Neural crest cell (in vitro differentiated cells): ENCODE data around the gene PRKAG2. TPM values are rescaled to one million over a fixed set of nuclear protein-coding genes. Genes with fewer than 3 reads are reported as not detected.

Source experiments
- DNase-seq: peaks from one replicate; pipeline ENCODE4 v3.0.0; 2021; ENCODE audit warnings: low read depth, mixed read lengths, low spot score
- H3K27ac Mint-ChIP-seq: one replicate; pipeline ENCODE4 v1.8.0; 2021; ENCODE audit warnings: mild to moderate bottlenecking, mixed read lengths; ENCODE audit not compliant: unreplicated experiment
- H3K27me3 Mint-ChIP-seq: 2 replicates; pipeline ENCODE4 v1.8.0; 2021; ENCODE audit warnings: low read depth, mild to moderate bottlenecking, mixed read lengths
- H3K36me3 Mint-ChIP-seq: 2 replicates; pipeline ENCODE4 v1.8.0; 2021; ENCODE audit warnings: low read depth, mild to moderate bottlenecking, mixed read lengths
- H3K4me1 Mint-ChIP-seq: 2 replicates; pipeline ENCODE4 v1.8.0; 2021; ENCODE audit warnings: mixed read lengths
- H3K4me3 Mint-ChIP-seq: one replicate; pipeline ENCODE4 v1.8.0; 2021; ENCODE audit warnings: mild to moderate bottlenecking, mixed read lengths
- H3K9me3 Mint-ChIP-seq: 2 replicates; pipeline ENCODE4 v1.8.0; 2021; ENCODE audit warnings: mixed read lengths
- total RNA-seq: library from RNA; stranded (reverse); gene quantifications from 2 replicates; pipeline ENCODE4 v1.2.1, GENCODE V29; 2021
- TF ChIP-seq, protein P1 (sequence below): fragments of 200-600 bp; sonication (generic); conservative IDR thresholded peaks from 2 replicates; pipeline ENCODE4 v1.5.0; 2021; ENCODE audit warnings: antibody characterized with exemption, mild to moderate bottlenecking

PRKAG2 gene
- total RNA-seq, 1 donor from 2014 or later, result 12.5 TPM

DNA sequence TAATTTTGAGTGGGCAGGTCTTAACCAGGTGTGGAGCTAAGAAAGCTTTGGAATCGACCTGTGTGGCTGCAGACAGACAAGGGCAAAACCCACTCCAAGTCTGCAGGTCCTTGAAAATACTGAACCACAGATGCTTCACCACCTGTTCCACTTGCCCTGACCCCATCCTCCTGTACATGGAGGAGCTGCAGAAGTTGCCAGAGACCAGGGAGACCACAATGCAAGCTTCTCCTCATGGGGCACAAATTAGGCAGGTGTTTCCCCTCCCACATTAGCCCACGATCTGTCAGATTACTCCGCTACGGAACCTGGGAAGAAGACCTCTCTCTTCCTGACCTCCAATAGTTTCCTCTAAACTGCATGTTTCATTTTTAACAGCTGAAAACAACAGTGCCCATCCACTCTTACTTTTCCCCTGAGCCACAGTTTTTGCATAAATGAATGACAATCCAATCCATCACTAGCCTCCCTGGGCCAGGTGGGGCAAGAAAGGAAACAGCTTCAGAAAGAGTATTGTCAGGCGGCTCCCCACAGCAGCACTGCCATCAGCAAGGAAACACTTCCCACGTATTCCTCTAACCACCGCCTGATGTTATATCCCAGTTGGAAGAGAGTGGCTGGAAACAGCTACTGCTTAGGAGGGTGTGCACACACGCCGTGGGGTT, 141.6 kb downstream of the PRKAG2 start:
- H3K27ac Mint-ChIP-seq, result no peak overlapping the region
- peaks cover 35% of the 10 kb centered on the region for H3K4me1 Mint-ChIP-seq
- TF ChIP-seq, protein P1, sequence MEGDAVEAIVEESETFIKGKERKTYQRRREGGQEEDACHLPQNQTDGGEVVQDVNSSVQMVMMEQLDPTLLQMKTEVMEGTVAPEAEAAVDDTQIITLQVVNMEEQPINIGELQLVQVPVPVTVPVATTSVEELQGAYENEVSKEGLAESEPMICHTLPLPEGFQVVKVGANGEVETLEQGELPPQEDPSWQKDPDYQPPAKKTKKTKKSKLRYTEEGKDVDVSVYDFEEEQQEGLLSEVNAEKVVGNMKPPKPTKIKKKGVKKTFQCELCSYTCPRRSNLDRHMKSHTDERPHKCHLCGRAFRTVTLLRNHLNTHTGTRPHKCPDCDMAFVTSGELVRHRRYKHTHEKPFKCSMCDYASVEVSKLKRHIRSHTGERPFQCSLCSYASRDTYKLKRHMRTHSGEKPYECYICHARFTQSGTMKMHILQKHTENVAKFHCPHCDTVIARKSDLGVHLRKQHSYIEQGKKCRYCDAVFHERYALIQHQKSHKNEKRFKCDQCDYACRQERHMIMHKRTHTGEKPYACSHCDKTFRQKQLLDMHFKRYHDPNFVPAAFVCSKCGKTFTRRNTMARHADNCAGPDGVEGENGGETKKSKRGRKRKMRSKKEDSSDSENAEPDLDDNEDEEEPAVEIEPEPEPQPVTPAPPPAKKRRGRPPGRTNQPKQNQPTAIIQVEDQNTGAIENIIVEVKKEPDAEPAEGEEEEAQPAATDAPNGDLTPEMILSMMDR, result no peak
- peak overlapping the region; percentile 15 for H3K4me3 Mint-ChIP-seq
- no peaks in the 10 kb centered on the region for H3K27me3 Mint-ChIP-seq
- DNase-seq, result no peak
- no peaks in the 10 kb centered on the region for H3K9me3 Mint-ChIP-seq
- no peaks in the 10 kb centered on the region for H3K36me3 Mint-ChIP-seq

DNA sequence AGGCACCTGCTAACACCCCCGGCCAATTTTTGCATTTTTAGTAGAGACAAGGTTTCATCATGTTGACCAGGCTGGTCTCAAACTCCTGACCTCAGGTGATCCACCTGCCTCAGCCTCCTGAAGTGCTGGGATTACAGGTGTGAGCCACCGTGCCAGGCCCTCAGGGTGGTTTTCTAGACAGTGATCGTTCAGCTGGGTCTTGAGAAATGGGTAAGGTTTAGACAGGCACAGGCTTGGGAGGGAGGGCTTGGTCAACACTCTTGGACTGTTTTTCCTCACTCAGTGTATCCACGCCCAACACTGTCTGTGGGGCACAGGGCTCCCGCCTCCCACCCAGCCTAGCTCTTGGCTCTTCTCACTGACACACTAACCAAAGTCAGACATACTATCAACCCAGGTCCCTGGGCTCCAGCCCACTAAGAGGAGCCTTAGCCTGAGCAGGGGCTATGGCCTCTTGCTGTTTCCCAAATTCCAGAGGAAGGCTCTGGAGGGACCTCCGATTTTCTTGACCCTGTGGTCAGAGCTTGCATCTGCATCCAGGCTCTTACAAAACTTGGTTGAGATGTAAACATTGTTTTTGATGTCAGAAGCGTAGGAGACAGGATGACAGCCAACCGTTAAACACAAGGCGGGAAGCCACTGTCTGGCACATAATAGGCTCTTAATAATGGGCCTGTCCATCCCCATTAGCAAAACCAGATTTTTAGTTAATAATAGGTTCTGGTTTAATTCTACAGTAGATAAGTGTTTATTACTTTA, 143.9 kb downstream of the PRKAG2 start:
- Mint-ChIP-seq H3K27me3 (no peaks in the 10 kb centered on the region), H3K4me3 (no peak overlapping the region), H3K27ac (no peak overlapping the region), H3K36me3 (no peaks in the 10 kb centered on the region), H3K9me3 (no peaks in the 10 kb centered on the region), H3K4me1 (peaks cover 34% of the 10 kb centered on the region)
- TF ChIP-seq, protein P1, result no peak
- no peak for DNase-seq

DNA sequence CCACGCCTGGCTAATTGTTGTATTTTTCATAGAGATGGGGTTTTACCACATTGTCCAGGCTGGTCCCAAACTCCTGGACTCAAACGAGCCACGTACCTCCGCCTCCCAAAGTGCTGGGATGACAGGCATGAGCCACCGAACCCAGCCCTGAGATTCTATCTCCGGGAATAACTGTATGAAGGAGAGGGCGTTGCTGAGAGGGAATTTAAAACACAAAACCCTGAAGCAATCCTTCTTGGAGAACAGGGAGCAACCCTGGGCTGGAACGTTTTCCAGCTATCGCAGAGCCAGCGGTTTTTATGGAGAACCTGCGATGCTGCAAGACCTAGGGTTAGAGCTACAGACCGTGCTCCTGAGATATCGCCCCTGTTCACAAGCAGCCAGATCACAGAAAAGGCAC, 144.6 kb downstream of the PRKAG2 start:
- Mint-ChIP-seq H3K36me3 (no peaks in the 10 kb centered on the region), H3K27me3 (no peaks in the 10 kb centered on the region), H3K9me3 (no peaks in the 10 kb centered on the region), H3K27ac (no peak overlapping the region), H3K4me1 (peaks cover 33% of the 10 kb centered on the region), H3K4me3 (no peak overlapping the region)
- DNase-seq, result no peak
- TF ChIP-seq, protein P1, result no peak

DNA sequence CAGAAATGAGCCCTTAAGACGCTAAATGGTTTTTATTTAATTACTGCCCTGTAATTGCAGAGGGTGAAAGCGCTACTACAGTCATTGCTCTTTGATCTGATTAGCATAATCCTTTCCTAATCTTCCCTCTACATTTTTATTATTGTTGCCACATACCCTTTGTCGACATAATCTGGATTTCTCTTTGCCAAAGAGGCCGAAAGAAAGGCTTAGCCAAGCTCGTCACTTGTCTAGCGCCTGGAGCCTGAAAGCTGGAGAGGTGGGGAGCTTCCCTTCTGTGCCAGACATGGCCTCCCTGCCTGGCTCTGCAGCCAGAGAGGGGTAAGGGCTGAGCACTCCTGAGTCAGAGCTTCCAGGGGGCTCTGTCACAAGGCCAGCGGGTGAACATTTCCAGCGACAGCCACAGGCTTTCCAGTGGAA, 145.9 kb downstream of the PRKAG2 start:
- Mint-ChIP-seq H3K27ac (no peak overlapping the region), H3K27me3 (no peaks in the 10 kb centered on the region), H3K36me3 (no peaks in the 10 kb centered on the region), H3K9me3 (no peaks in the 10 kb centered on the region), H3K4me1 (peaks cover 28% of the 10 kb centered on the region), H3K4me3 (no peak overlapping the region)
- TF ChIP-seq, protein P1, result no peak
- DNase-seq, result no peak

DNA sequence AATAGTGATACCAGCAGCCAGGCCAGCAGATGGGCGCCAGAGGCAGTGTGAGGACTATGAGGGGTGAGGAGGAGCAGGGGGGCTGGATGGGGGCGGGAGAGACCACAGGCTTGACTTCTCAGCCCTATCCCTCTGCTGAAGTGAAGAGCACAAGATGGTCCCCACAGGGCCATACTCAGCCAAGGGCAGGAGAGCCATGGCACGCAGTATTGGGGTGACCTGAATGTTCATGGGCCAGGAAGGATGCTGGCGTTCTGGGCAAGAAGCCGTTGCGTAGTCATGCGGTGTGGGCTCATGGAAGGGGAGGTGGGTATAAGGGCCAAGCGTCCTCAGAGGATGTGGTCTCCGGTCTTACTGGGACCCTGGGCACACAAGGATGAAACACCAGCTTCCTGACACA, 146.3 kb downstream of the PRKAG2 start:
- Mint-ChIP-seq H3K36me3 (no peaks in the 10 kb centered on the region), H3K9me3 (no peaks in the 10 kb centered on the region), H3K27ac (no peak overlapping the region), H3K4me1 (peaks cover 23% of the 10 kb centered on the region), H3K27me3 (no peaks in the 10 kb centered on the region), H3K4me3 (no peak overlapping the region)
- DNase-seq, result no peak
- TF ChIP-seq, protein P1, result no peak
